C4-2B (cell line): ENCODE data around the gene CABP2.

Experiments used
- ZFX ChIP-seq: fragments of 450-650 bp; IDR thresholded peaks from 2 replicates; pipeline ENCODE4 v1.6.1; 2017
- TF ChIP-seq, protein P1 (sequence below): fragments of 450-650 bp; conservative IDR thresholded peaks from 2 replicates; pipeline ENCODE4 v1.5.1; 2017; ENCODE audit warnings: mild to moderate bottlenecking

DNA sequence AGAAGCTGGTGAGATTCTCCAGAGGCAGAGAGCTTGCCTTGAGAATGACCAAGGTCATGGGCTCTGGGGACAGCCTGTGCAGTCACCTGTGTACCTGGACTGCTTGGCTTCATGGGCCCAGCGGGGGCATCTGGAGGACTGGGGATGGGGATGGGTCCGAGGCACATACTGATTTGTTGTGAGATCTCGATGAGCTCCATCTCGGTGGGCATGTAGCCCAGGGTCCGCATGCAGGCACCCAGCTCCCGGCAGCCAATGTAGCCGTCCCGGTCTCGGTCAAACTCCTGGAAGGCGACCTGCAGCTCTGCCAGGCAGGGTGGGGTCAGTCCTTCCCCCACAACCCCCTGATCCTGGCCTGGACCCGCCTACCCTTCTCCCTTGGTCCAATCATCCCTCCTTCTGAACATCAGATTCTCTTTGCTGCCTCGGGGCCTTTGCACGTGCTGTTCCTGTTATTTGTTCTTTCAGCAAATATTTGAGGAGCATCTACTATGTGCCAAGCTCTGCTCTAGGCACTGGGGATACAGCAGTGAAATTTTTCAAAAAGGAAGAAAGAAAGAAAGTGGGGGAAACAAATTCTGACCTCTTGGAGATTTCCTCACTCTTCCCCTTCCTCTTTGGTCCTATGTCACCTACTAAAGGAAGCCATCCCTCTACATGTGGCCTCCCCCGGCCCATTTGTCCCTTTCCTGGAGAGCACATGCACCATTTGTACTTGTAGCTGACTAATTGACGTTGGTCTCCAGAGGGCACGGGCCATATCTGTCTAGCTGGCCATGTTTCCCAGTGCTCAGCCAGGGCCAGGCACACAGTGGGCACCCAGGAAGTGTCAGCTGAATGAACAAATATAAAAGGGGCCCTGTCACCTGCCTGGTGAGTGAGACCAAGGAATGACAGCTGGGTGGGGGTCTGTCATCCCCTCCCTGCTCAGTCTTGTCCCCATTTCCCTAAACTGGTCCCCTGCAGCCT is 2.1 kb downstream of the CABP2 start:
- TF ChIP-seq, protein P1, sequence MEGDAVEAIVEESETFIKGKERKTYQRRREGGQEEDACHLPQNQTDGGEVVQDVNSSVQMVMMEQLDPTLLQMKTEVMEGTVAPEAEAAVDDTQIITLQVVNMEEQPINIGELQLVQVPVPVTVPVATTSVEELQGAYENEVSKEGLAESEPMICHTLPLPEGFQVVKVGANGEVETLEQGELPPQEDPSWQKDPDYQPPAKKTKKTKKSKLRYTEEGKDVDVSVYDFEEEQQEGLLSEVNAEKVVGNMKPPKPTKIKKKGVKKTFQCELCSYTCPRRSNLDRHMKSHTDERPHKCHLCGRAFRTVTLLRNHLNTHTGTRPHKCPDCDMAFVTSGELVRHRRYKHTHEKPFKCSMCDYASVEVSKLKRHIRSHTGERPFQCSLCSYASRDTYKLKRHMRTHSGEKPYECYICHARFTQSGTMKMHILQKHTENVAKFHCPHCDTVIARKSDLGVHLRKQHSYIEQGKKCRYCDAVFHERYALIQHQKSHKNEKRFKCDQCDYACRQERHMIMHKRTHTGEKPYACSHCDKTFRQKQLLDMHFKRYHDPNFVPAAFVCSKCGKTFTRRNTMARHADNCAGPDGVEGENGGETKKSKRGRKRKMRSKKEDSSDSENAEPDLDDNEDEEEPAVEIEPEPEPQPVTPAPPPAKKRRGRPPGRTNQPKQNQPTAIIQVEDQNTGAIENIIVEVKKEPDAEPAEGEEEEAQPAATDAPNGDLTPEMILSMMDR = no peak
- no peak for TF ChIP-seq ZFX
